Measurements from ENCODE around the gene DNAH14. TPM values are rescaled to one million over a fixed set of nuclear protein-coding genes. Genes with fewer than 3 reads are reported as not detected.
A peak's percentile ranks its signal among the peaks of the same experiment; 100 is the strongest.

Gene DNAH14
- total and polyA plus RNA-seq, 8 donors, result 7.9 to 27.6 (median 17.5) TPM

- no peak overlapping the region for H3K4me3 ChIP-seq
- H3K4me1 ChIP-seq, result peaks cover 0 to 12% (median 10%) of the 10 kb centered on the region in 3 donors
- H3K9me3 ChIP-seq, result no peaks in the 10 kb centered on the region
- intact Hi-C loops (cut with DNase I), result loop anchor here in 2 of 3 donors (5.0 to 10.0 kb wide), 2 partner anchors 405 to 407 kb away; no protein-coding TSS in a partner anchor
- no peaks in the 10 kb centered on the region for H3K36me3 ChIP-seq
- no peak for FAIRE-seq
- WGBS, 2 donors, result 91 to 92% methylated on average over 4 of the region's 4 CpGs
- DNase-seq, result no peak
- H3K27ac ChIP-seq, result no peak overlapping the region
- no peak for TF ChIP-seq CTCF (IDR thresholded peaks at IDR 0.05)
- no peak for ATAC-seq
- no peaks in the 10 kb centered on the region for H3K27me3 ChIP-seq
Measured at GRCh38 chr1:224919508-224919907, 10.0 kb upstream of the DNAH14 start.

GRCh38 chr1:224920930-224921329, 8.5 kb upstream of the DNAH14 start:
- H3K36me3 ChIP-seq, result no peaks in the 10 kb centered on the region
- H3K9me3 ChIP-seq, result no peaks in the 10 kb centered on the region
- H3K27me3 ChIP-seq, result no peaks in the 10 kb centered on the region
- no peak for TF ChIP-seq CTCF (IDR thresholded peaks at IDR 0.05)
- DNase-seq, result no peak
- ATAC-seq, result peak; percentile 41 to 63 (median 52)
- H3K4me3 ChIP-seq, result no peak overlapping the region
- FAIRE-seq, result no peak
- peaks cover 0 to 12% (median 10%) of the 10 kb centered on the region in 3 donors for H3K4me1 ChIP-seq
- H3K27ac ChIP-seq, result peak overlapping the region in 1 of 4 donors; percentile 6
- intact Hi-C loops (cut with DNase I), result loop anchor here in 2 of 3 donors (5.0 to 10.0 kb wide), 2 partner anchors 276 to 409 kb away; no protein-coding TSS in a partner anchor

- Histone ChIP-seq H3K4me3 (no peak overlapping the region), H3K36me3 (no peaks in the 10 kb centered on the region), H3K4me1 (peaks cover 0 to 12% (median 10%) of the 10 kb centered on the region in 3 donors), H3K27me3 (no peaks in the 10 kb centered on the region), H3K27ac (peak overlapping the region in 1 of 4 donors; percentile 6), H3K9me3 (no peaks in the 10 kb centered on the region)
- TF ChIP-seq CTCF (IDR thresholded peaks at IDR 0.05), result no peak
- peak in 2 of 4 donors; percentile 4 to 12 for ATAC-seq
- DNase-seq, result no peak
- WGBS, 2 donors, result 81 to 88% methylated on average over 3 of the region's 3 CpGs
- FAIRE-seq, result no peak
- intact Hi-C loops (cut with DNase I), result loop anchor here in 2 of 3 donors (5.0 to 10.0 kb wide), 2 partner anchors 277 to 409 kb away; no protein-coding TSS in a partner anchor
Measured at GRCh38 chr1:224921354-224921753, 8.1 kb upstream of the DNAH14 start.

DNA sequence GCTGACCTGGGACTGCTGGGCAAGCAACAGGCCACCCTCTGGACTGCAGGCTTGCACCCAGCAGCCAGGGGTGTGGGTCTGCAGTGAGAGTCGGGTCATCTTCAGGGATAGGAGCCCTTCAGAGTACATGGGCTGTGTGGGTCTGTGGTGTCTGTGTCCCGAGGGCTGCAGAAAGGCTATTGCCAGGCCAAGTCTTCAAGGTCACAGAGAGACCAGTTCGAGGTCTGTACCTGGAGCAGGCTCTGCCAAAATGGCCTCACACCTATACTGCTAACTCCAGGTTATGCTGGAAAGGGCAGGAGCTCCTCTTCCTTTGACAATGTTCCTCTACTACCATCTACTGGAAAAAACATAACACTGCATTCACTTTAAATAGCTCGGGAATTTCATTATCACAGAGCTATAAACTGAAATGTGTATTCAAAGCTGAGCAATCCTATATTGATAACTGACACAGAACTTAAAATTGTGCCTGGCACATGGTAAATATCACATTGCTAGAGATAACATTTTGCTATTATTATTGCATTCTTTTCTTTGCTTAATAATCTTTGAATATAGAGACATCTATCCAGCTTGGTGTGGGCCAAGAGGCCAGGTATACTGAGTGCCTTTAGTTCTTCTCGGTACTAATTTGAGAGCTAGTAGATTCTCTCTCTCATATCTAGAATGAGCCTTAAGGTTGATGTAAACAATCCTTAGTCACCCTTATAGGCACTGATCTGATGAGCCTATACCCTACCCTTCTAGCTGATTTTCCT, 6.9 kb upstream of the DNAH14 start:
- peak; percentile 88 to 97 (median 96) for ATAC-seq
- Histone ChIP-seq H3K4me3 (no peak overlapping the region), H3K36me3 (no peaks in the 10 kb centered on the region), H3K4me1 (peaks cover 0 to 12% (median 10%) of the 10 kb centered on the region in 3 donors), H3K9me3 (no peaks in the 10 kb centered on the region), H3K27me3 (no peaks in the 10 kb centered on the region), H3K27ac (no peak overlapping the region)
- 26 to 28% methylated on average over 5 of the region's 5 CpGs for WGBS, 2 donors
- FAIRE-seq, result peak; percentile 85
- intact Hi-C loops (cut with DNase I), result loop anchor here in 2 of 3 donors (5.0 to 10.0 kb wide), 2 partner anchors 278 to 410 kb away; no protein-coding TSS in a partner anchor
- peak; percentile 30 to 72 (median 60) for TF ChIP-seq CTCF (IDR thresholded peaks at IDR 0.05)
- DNase-seq, result peak in 5 of 6 donors; percentile 30 to 59 (median 35)

Data from pancreas (tissue), 10 donors.